Astrocyte of the cerebellum (primary cell): ENCODE measurements around the gene KCNAB1.

ENCODE experiments used
- DNase-seq: peaks from one replicate; pipeline ENCODE4 v3.0.0-alpha.2; 2011; ENCODE audit warnings: low read depth
- H3K4me3 ChIP-seq: 2 replicates; pipeline ENCODE4 v1.5.1; 2011; ENCODE audit warnings: mild to moderate bottlenecking, low read depth, low read length, moderate library complexity
- CTCF ChIP-seq: IDR thresholded peaks from 2 replicates; pipeline ENCODE4 v1.5.1; 2012; ENCODE audit warnings: low read length, low read depth, moderate library complexity, mild to moderate bottlenecking; ENCODE audit errors: missing control alignments
- in situ Hi-C: cut with HindIII; loops from 2 replicates; pipeline ENCODE4 v1.10.0; 2017; ENCODE audit warnings: low sequenced_read_pairs

KCNAB1 gene

DNA sequence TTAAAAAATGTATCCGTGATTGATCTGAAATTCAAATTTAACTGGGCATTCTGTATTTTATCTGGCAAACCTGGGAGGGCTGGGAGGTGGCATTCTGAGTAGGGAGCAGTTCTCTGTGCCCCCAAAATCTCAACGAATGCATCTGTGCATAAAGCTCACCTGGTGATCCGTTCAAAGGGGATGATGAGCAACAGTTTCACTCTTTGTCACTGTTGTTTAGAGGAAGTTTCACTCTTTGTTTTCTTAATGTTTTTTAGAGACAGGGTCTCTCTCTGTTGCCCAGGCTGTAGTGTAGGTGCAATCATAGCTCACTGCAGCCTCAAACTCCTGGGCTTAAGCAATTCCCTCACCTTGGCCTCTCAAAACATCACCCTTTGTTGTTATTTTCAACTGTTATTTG lies 247.8 kb downstream of the KCNAB1 start:
- TF ChIP-seq CTCF = no peak
- H3K4me3 ChIP-seq = no peak overlapping the region
- in situ Hi-C loops = no loop called here
- no peak for DNase-seq

DNA sequence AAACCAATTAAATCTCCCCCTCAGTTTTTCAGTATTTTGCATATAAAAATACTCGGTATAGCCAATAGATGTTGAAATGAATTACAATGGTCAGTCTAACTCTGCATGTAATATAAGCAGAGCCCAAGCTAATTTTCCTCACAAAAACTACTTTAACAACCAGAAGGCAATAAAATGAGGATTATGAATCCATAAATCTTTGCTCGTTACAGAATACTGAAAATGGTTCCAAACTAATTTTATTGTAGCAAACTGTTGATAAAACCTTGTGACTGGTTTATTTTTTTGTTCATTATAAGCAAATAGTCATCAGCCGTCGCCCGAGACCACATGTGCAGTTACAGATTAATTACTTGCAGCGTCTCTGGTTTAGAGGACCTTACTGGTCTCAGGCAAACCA lies 251.3 kb downstream of the KCNAB1 start:
- no peak for TF ChIP-seq CTCF
- in situ Hi-C loops = no loop called here
- H3K4me3 ChIP-seq = no peak overlapping the region
- no peak for DNase-seq

GRCh38 chr3:156373095-156373494 lies 252.7 kb downstream of the KCNAB1 start:
- no peak for TF ChIP-seq CTCF
- in situ Hi-C loops = no loop called here
- H3K4me3 ChIP-seq = no peak overlapping the region
- DNase-seq = no peak

GRCh38 chr3:156373654-156374053 lies 253.3 kb downstream of the KCNAB1 start:
- in situ Hi-C loops = no loop called here
- no peak for TF ChIP-seq CTCF
- H3K4me3 ChIP-seq = no peak overlapping the region
- no peak for DNase-seq

GRCh38 chr3:156376199-156376598 lies 255.8 kb downstream of the KCNAB1 start:
- no peak for DNase-seq
- in situ Hi-C loops = no loop called here
- H3K4me3 ChIP-seq = no peak overlapping the region
- no peak for TF ChIP-seq CTCF

GRCh38 chr3:156377266-156377665 lies 256.9 kb downstream of the KCNAB1 start:
- H3K4me3 ChIP-seq = no peak overlapping the region
- TF ChIP-seq CTCF = no peak
- in situ Hi-C loops = no loop called here
- no peak for DNase-seq

DNA sequence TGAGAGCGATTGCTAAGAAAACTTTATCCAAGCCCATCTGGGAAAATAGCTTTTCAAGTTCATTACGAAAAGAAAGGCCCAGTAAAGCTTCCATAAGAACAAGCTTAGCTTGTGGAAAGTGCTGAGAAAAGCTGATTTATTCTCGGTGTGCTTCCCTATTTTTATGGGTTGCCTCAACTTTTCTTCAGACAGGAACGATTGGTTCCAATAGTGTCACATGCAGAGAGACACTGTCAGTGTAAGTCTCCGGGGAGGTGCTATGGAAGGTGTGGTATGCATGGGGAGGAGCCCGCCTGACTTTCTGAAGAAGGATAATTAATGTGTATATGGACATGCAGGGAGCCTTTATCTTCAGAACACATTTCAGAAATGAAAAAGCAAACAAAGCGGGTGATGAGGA lies 257.3 kb downstream of the KCNAB1 start:
- TF ChIP-seq CTCF = no peak
- H3K4me3 ChIP-seq = no peak overlapping the region
- no peak for DNase-seq
- in situ Hi-C loops = no loop called here
